ENCODE results near the gene HAGH.

Gene HAGH

GRCh38 chr16:1789643-1790045 is 37.0 kb downstream of the HAGH start:
- CTCF ChIA-PET = no interaction called here
- TF ChIP-seq CTCF (conservative IDR thresholded peaks at IDR 0.05; ENCODE audit: low read depth) = no peak
- POLR2A ChIA-PET (ENCODE audit: low non-redundant PET) = no interaction called here
- no peak for DNase-seq (ENCODE audit: low spot score)
- H3K27ac ChIP-seq = peak overlapping the region; percentile 60

DNA sequence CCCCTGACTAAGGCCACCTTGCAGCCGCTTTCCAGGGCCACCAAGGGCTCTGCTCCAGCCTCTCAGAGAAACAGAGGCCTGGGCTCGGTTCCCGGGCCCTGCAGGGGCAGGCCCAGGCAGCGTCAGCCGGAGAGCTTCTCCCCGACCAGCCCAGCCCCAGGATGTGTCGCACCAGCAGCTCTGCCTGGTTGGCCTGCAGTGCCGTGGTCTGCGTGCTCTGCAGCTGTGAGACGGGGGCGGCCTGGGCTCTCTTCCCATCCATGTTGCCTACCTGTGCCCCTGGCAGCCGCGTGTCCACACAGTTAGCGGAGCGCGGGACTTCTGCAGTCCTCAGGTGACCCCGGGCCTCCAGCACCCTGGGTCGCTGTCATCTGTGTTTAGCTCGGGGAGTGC is 37.9 kb downstream of the HAGH start:
- no peak for DNase-seq (ENCODE audit: low spot score)
- TF ChIP-seq CTCF (conservative IDR thresholded peaks at IDR 0.05; ENCODE audit: low read depth) = no peak
- peak overlapping the region; percentile 60 for H3K27ac ChIP-seq
- CTCF ChIA-PET = interaction anchor here (0.7 kb wide), 1 partner anchor 35 kb away, joined by 3 read pairs; no protein-coding TSS in a partner anchor
- POLR2A ChIA-PET (ENCODE audit: low non-redundant PET) = no interaction called here

DNA sequence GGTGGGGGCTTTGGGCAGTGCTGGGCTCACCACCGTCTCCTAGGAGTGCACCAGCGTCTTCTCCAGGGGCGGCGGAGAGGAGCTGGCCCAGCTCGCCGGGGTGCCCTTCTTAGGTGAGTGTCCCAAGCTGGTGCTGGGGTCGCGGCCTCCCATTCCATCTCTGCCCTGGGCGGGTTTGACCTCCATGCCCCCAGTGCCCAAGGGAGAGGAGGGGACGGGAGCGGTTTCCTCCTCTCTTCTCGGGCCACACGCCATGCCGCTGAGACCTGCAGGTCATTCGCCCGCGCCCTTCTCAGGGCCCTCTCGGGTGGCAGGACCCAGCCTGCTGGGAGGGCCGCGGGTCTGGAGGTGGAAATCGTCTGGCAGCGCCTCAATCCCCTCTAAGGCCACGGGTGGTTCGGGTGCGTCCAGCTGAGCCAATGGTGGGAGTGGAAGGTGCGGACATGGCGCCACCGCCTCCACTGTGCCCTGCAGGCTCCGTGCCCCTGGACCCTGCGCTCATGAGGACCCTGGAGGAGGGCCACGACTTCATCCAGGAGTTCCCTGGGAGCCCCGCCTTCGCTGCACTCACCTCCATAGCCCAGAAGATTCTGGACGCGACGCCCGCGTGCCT is 38.4 kb downstream of the HAGH start:
- TF ChIP-seq CTCF (conservative IDR thresholded peaks at IDR 0.05; ENCODE audit: low read depth) = no peak
- ChIA-PET CTCF (no interaction called here), POLR2A (ENCODE audit: low non-redundant PET) (no interaction called here)
- peak overlapping the region; percentile 60 for H3K27ac ChIP-seq
- no peak for DNase-seq (ENCODE audit: low spot score)

- ChIA-PET POLR2A (ENCODE audit: low non-redundant PET) (no interaction called here), CTCF (no interaction called here)
- DNase-seq (ENCODE audit: low spot score) = no peak
- no peak for TF ChIP-seq CTCF (conservative IDR thresholded peaks at IDR 0.05; ENCODE audit: low read depth)
- H3K27ac ChIP-seq = peak overlapping the region; percentile 60; the same call in 1 of the 2 replicates
Observed at GRCh38 chr16:1787322-1788094, 39.1 kb downstream of the HAGH start.

GRCh38 chr16:1787056-1787321 is 39.6 kb downstream of the HAGH start:
- no peak for TF ChIP-seq CTCF (conservative IDR thresholded peaks at IDR 0.05; ENCODE audit: low read depth)
- DNase-seq (ENCODE audit: low spot score) = no peak

DNA sequence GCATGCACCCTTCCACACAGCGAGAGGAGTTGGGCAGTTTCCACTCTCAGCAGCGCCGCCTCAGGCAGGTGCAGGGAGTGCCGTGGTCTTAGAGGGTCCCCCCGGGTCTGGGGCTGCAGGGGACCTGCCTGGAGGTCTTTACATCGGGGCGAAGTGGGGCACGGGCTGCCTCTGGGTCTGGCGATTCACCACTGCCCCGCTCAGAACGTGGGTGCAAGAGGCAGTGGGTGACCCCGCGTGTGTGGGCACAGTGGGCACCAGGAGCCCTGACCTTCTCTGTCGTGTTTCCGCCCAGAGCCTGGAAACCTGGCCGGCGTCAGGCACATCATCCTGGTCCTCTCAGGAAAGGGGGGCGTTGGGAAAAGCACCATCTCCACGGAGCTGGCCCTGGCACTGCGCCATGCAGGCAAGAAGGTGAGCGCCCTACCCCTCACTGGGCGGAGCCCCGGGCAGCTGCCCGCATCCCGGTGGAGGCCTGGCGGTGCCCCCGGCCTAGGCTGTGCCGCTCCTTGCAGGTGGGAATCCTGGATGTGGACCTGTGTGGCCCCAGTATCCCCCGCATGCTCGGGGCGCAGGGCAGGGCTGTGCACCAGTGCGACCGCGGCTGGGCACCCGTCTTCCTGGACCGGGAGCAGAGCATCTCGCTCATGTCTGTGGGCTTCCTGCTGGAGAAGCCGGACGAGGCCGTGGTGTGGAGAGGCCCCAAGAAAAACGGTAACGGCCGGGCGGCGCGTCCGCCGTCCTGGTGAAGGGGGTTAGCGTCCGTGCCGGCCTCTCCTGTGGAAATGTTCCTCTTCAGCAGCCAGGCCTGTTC is 40.2 kb downstream of the HAGH start:
- ChIA-PET CTCF (interaction anchor here (0.6 kb wide), 1 partner anchor 95 kb away, joined by 3 read pairs; no protein-coding TSS in a partner anchor), POLR2A (ENCODE audit: low non-redundant PET) (no interaction called here)
- DNase-seq (ENCODE audit: low spot score) = no peak
- no peak overlapping the region for H3K27ac ChIP-seq
- no peak for TF ChIP-seq CTCF (conservative IDR thresholded peaks at IDR 0.05; ENCODE audit: low read depth)

More at GRCh38 chr16:1787056-1787321, 39.6 kb downstream of the HAGH start:
- no peak overlapping the region for H3K27ac ChIP-seq
- ChIA-PET CTCF (interaction anchor here (0.6 kb wide), 1 partner anchor 96 kb away, joined by 3 read pairs; no protein-coding TSS in a partner anchor), POLR2A (ENCODE audit: low non-redundant PET) (no interaction called here)
